ENCODE results near the gene NME9.

- TF ChIP-seq, protein P1, sequence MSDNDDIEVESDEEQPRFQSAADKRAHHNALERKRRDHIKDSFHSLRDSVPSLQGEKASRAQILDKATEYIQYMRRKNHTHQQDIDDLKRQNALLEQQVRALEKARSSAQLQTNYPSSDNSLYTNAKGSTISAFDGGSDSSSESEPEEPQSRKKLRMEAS (IDR thresholded peaks at IDR 0.05; ENCODE audit: low read depth, low read length) = no peak
- TF ChIP-seq POLR2A (IDR thresholded peaks at IDR 0.05; ENCODE audit: extremely low read depth, insufficient read length) = no peak
Measured at GRCh38 chr3:138296639-138297038, 33.0 kb downstream of the NME9 start.
